ENCODE measurements around the gene TRIM36. TPM values are rescaled to one million over a fixed set of nuclear protein-coding genes. Genes with fewer than 3 reads are reported as not detected.

Gene TRIM36
- total RNA-seq, 6 experiments from 2014 or later = 0.39 to 3.6 (median 0.67) TPM

DNA sequence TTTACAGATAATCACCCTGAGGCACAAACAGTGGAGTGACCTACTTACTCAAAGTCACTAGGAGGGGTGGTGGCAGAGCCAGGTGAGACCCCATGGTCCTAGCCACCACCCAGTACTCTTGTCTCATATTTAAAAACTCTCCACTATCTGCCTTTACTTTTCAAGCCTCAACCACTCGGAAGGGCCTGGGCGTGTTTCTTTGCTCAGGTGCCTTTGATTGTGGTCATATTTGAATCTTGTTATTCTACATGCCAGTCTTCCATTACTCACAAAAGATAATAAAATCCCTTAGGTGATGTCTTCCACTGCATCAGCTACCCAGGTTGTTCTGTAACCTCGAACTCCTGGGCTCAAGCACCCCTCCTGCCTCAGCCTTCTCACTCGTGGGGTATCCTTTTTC, 20.7 kb upstream of the TRIM36 start:
- Histone ChIP-seq H3K4me3 (no peak overlapping the region), H3K36me3 (no peaks in the 10 kb centered on the region), H3K9me3 (no peaks in the 10 kb centered on the region), H3K27me3 (no peaks in the 10 kb centered on the region), H3K27ac (no peak overlapping the region), H3K4me1 (peaks cover 0 to 10% (median 3%) of the 10 kb centered on the region in 4 donors)
- intact Hi-C loops (cut with DNase I) = no loop called here
- WGBS (ENCODE audit: insufficient coverage, low coverage, low lambda C conversion rate, missing lambda C conversion rate) = 80% methylated on average over 4 of the region's 4 CpGs
- ATAC-seq (no peak), DNase-seq (no peak)
- TF ChIP-seq POLR2A (IDR thresholded peaks at IDR 0.05) = no peak
- TF ChIP-seq, protein P1, sequence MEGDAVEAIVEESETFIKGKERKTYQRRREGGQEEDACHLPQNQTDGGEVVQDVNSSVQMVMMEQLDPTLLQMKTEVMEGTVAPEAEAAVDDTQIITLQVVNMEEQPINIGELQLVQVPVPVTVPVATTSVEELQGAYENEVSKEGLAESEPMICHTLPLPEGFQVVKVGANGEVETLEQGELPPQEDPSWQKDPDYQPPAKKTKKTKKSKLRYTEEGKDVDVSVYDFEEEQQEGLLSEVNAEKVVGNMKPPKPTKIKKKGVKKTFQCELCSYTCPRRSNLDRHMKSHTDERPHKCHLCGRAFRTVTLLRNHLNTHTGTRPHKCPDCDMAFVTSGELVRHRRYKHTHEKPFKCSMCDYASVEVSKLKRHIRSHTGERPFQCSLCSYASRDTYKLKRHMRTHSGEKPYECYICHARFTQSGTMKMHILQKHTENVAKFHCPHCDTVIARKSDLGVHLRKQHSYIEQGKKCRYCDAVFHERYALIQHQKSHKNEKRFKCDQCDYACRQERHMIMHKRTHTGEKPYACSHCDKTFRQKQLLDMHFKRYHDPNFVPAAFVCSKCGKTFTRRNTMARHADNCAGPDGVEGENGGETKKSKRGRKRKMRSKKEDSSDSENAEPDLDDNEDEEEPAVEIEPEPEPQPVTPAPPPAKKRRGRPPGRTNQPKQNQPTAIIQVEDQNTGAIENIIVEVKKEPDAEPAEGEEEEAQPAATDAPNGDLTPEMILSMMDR (IDR thresholded peaks at IDR 0.05) = no peak

DNA sequence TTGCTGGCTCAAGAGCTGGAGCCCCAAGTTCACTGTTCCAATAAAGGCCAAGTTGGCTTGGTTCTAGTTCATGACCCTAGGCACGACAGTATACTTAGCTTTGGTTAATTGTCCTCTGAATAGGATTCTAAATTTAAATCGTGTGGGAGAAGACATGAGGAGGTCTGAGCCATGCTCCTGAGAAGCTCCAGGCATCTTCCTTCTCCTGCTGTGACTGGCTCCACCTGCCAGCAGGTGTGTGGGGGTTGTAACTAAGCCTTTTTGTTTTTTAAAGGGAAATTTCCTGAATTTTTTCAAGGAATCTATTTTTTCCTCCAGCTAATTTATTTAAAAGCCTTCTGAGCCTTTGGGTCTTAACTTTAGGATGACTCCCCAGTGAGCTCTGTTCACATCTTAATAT, 20.2 kb upstream of the TRIM36 start:
- H3K9me3 ChIP-seq = no peaks in the 10 kb centered on the region
- no peak for DNase-seq
- H3K27me3 ChIP-seq = no peaks in the 10 kb centered on the region
- no peak for TF ChIP-seq POLR2A (IDR thresholded peaks at IDR 0.05)
- TF ChIP-seq, protein P1 (IDR thresholded peaks at IDR 0.05) = no peak
- peaks cover 0 to 7% (median 3%) of the 10 kb centered on the region in 4 donors for H3K4me1 ChIP-seq
- H3K4me3 ChIP-seq = no peak overlapping the region
- no peak for ATAC-seq
- no peak overlapping the region for H3K27ac ChIP-seq
- intact Hi-C loops (cut with DNase I) = no loop called here
- WGBS (ENCODE audit: insufficient coverage, low coverage, low lambda C conversion rate, missing lambda C conversion rate) = 37% methylated on average over 2 of the region's 2 CpGs
- no peaks in the 10 kb centered on the region for H3K36me3 ChIP-seq

DNA sequence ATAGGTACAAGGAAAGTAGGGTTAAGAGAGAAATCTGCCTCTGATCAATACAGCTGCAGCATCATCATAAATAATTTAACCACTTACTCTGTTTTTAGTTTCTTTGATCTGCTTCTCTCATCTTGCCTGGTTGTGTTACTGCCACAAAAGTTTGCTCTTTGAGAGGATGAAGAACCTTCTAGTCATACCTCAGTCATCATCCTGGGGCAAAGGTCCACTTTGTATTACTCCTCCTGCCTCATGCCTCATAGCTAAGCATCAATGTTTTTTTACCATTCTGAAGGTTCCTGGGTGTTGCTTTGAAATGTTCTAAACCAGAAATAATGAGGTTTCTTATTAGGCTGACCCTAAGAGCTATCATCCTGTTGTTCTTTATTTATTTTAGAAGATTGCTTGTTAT, 17.1 kb upstream of the TRIM36 start:
- H3K36me3 ChIP-seq = no peaks in the 10 kb centered on the region
- ATAC-seq = no peak
- H3K4me1 ChIP-seq = no peaks in the 10 kb centered on the region
- no peak overlapping the region for H3K4me3 ChIP-seq
- H3K9me3 ChIP-seq = no peaks in the 10 kb centered on the region
- no peak overlapping the region for H3K27ac ChIP-seq
- peaks cover 3 to 11% of the 10 kb centered on the region in 2 donors for H3K27me3 ChIP-seq
- intact Hi-C loops (cut with DNase I) = no loop called here
- DNase-seq = no peak
- TF ChIP-seq POLR2A (IDR thresholded peaks at IDR 0.05) = no peak
- TF ChIP-seq, protein P1 (IDR thresholded peaks at IDR 0.05) = no peak

DNA sequence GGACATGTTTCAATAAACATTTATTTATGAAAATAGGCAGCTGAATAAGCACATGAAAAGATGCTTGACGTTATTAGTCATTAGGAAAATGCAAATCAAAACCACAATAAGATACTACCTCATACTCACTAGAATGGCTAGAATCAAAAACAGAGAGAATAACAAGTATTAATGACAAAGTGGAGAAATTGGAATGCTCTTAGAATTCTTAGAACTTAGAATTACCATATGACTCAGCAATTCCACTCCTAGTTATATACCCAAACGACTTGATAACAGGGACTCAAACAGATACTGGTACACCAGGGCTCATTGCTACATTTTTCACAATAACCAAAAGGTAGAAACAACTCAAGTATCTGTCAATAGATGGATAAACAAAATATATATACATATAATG, 15.1 kb upstream of the TRIM36 start:
- no peaks in the 10 kb centered on the region for H3K9me3 ChIP-seq
- intact Hi-C loops (cut with DNase I) = no loop called here
- 56% methylated on average over 2 of the region's 2 CpGs for WGBS (ENCODE audit: insufficient coverage, low coverage, low lambda C conversion rate, missing lambda C conversion rate)
- DNase-seq (no peak), ATAC-seq (no peak)
- H3K36me3 ChIP-seq = no peaks in the 10 kb centered on the region
- H3K27ac ChIP-seq = no peak overlapping the region
- H3K4me3 ChIP-seq = no peak overlapping the region
- H3K27me3 ChIP-seq = peaks cover 14 to 18% of the 10 kb centered on the region in 2 donors
- TF ChIP-seq POLR2A (IDR thresholded peaks at IDR 0.05) = no peak
- TF ChIP-seq, protein P1 (IDR thresholded peaks at IDR 0.05) = no peak
- H3K4me1 ChIP-seq = peaks cover 0 to 10% (median 0%) of the 10 kb centered on the region in 4 donors

DNA sequence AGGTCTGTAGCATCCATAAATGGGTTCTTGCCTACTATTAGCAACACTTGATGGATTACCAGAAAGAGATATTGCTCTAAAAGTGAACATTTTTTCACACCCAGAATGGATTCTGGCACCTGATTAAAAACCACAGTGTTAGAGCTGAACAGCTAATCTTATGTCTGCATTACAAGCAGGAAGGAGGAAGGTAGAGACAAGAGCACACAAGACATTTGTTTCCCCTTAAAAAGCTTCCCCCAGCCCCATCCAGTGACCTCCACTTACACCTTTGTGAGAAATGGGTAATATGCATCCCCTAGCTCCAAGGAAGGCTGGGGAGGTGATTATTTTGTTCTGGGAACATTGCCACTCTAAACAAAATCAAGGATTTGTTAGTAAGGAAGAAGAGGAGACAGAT, 12.0 kb upstream of the TRIM36 start:
- Histone ChIP-seq H3K27ac (no peak overlapping the region), H3K36me3 (no peaks in the 10 kb centered on the region), H3K9me3 (no peaks in the 10 kb centered on the region), H3K4me1 (peaks cover 0 to 15% (median 0%) of the 10 kb centered on the region in 4 donors), H3K4me3 (no peak overlapping the region), H3K27me3 (peaks cover 18 to 24% of the 10 kb centered on the region in 2 donors)
- no peak for ATAC-seq
- TF ChIP-seq, protein P1 (IDR thresholded peaks at IDR 0.05) = no peak
- TF ChIP-seq POLR2A (IDR thresholded peaks at IDR 0.05) = no peak
- intact Hi-C loops (cut with DNase I) = no loop called here
- no peak for DNase-seq
